WTC11 (cell line): ENCODE data around the gene KRT14. TPM values are rescaled to one million over a fixed set of nuclear protein-coding genes. Genes with fewer than 3 reads are reported as not detected.

Experiments used
- ATAC-seq: fragments of 200-7000 bp; cut with Tn5 transposase; 2 replicates; pipeline ENCODE4 v1.10.0; 2021; ENCODE audit warnings: mild to moderate bottlenecking, moderate library complexity
- CTCF ChIA-PET: fragments of 300-600 bp; sonication (Branson Sonifier 250); formaldehyde crosslinking; loops from one replicate; lab custom pipeline; 2021; ENCODE audit warnings: antibody characterized with exemption; lab: Charles Lee
- POLR2A ChIA-PET: fragments of 350-600 bp; sonication (Branson Sonifier 250); formaldehyde crosslinking; loops from one replicate; lab custom pipeline; 2021; ENCODE audit warnings: antibody characterized with exemption; lab: Charles Lee
- DNase-seq: peaks from one replicate; pipeline ENCODE4 v3.0.0; 2021; ENCODE audit warnings: low spot score
- H3K27ac Mint-ChIP-seq: 2 replicates; pipeline ENCODE4 v1.8.0; 2021; ENCODE audit warnings: mixed read lengths
- H3K27me3 Mint-ChIP-seq: 2 replicates; pipeline ENCODE4 v1.8.0; 2021; ENCODE audit warnings: low read depth, mild to moderate bottlenecking, moderate library complexity, mixed read lengths
- H3K36me3 Mint-ChIP-seq: 2 replicates; pipeline ENCODE4 v1.8.0; 2021; ENCODE audit warnings: mixed read lengths
- H3K4me1 Mint-ChIP-seq: 2 replicates; pipeline ENCODE4 v1.8.0; 2022; ENCODE audit warnings: mixed read lengths
- H3K4me3 Mint-ChIP-seq: 2 replicates; pipeline ENCODE4 v1.8.0; 2021; ENCODE audit warnings: mild to moderate bottlenecking, moderate library complexity, mixed read lengths
- H3K9me3 Mint-ChIP-seq: 2 replicates; pipeline ENCODE4 v1.8.0; 2021; ENCODE audit warnings: mixed read lengths
- AFF4 ChIP-seq: sonication (generic); formaldehyde crosslinking; IDR thresholded peaks from 2 replicates; pipeline ENCODE4 v1.8.1; 2023; ENCODE audit warnings: mild to moderate bottlenecking, missing genetic modification reagents, borderline replicate concordance
- ESRRA ChIP-seq: sonication (generic); formaldehyde crosslinking; IDR thresholded peaks from 2 replicates; pipeline ENCODE4 v1.8.1; 2022; ENCODE audit warnings: mild to moderate bottlenecking, missing genetic modification reagents, borderline replicate concordance
- ETV6 ChIP-seq: sonication (generic); formaldehyde crosslinking; IDR thresholded peaks from 2 replicates; pipeline ENCODE4 v1.8.1; 2022; ENCODE audit warnings: mild to moderate bottlenecking, missing genetic modification reagents
- GRHL2 ChIP-seq: fragments of 250-450 bp; sonication (Bioruptor Pico); IDR thresholded peaks from 2 replicates; pipeline ENCODE4 v1.8.0; 2022; ENCODE audit warnings: mild to moderate bottlenecking, moderate library complexity; ENCODE audit not compliant: insufficient replicate concordance, severe bottlenecking
- HMGA2 ChIP-seq: fragments of 250-450 bp; sonication (Bioruptor Pico); IDR thresholded peaks from 2 replicates; pipeline ENCODE4 v1.4.0; 2021; ENCODE audit warnings: mild to moderate bottlenecking, moderate library complexity
- JAZF1 ChIP-seq: fragments of 250-450 bp; sonication (Bioruptor Pico); IDR thresholded peaks from 2 replicates; pipeline ENCODE4 v1.9.0; 2021; ENCODE audit warnings: moderate library complexity, mild to moderate bottlenecking, inconsistent platforms
- MYBL2 ChIP-seq: sonication (generic); formaldehyde crosslinking; IDR thresholded peaks from 2 replicates; pipeline ENCODE4 v1.8.1; 2023; ENCODE audit warnings: mild to moderate bottlenecking, moderate library complexity, missing genetic modification reagents
- NR1H2 ChIP-seq: sonication (generic); formaldehyde crosslinking; IDR thresholded peaks from 2 replicates; pipeline ENCODE4 v1.9.0; 2021; ENCODE audit warnings: mild to moderate bottlenecking, moderate library complexity, missing genetic modification reagents
- TEAD4 ChIP-seq: sonication (generic); formaldehyde crosslinking; IDR thresholded peaks from 2 replicates; pipeline ENCODE4 v1.8.0; 2022; ENCODE audit warnings: mild to moderate bottlenecking, missing genetic modification reagents
- ZNF138 ChIP-seq: sonication (generic); formaldehyde crosslinking; conservative IDR thresholded peaks from 2 replicates; pipeline ENCODE4 v1.8.1; 2022; ENCODE audit warnings: mild to moderate bottlenecking, moderate library complexity, missing genetic modification reagents
- ZNF219 ChIP-seq: sonication (generic); formaldehyde crosslinking; IDR thresholded peaks from 2 replicates; pipeline ENCODE4 v1.8.0; 2023; ENCODE audit warnings: missing genetic modification reagents, mild to moderate bottlenecking, borderline replicate concordance
- ZNF232 ChIP-seq: sonication (generic); formaldehyde crosslinking; IDR thresholded peaks from 2 replicates; pipeline ENCODE4 v1.8.0; 2022; ENCODE audit warnings: mild to moderate bottlenecking, missing genetic modification reagents
- ZNF263 ChIP-seq: sonication (generic); formaldehyde crosslinking; IDR thresholded peaks from 2 replicates; pipeline ENCODE4 v1.8.1; 2022; ENCODE audit warnings: low read depth, mild to moderate bottlenecking, moderate library complexity, missing genetic modification reagents
- ZNF281 ChIP-seq: sonication (generic); formaldehyde crosslinking; IDR thresholded peaks from 2 replicates; pipeline ENCODE4 v1.8.0; 2023; ENCODE audit warnings: mild to moderate bottlenecking, missing genetic modification reagents
- total RNA-seq: library from RNA; stranded (reverse); gene quantifications from 3 replicates; pipeline ENCODE4 v1.2.3, GENCODE V29; 2021

Gene KRT14
- total RNA-seq, 1 experiment from 2014 or later, result not detected

GRCh38 chr17:41571561-41572434 lies 14.9 kb downstream of the KRT14 start, which contains the start of gene KRT9 (continued):
- no peak for TF ChIP-seq MYBL2 (CRISPR knock-in tag)

GRCh38 chr17:41567317-41567716 lies 19.4 kb downstream of the KRT14 start:
- ChIA-PET CTCF (interaction anchor here (1.1 to 6.2 kb wide), 2 partner anchors 81 to 96 kb away, joined by 4 to 29 read pairs; no protein-coding TSS in a partner anchor), POLR2A (no interaction called here)
- H3K4me1 Mint-ChIP-seq, result no peaks in the 10 kb centered on the region
- TF ChIP-seq ZNF232 (CRISPR knock-in tag) (no peak), AFF4 (no peak), ZNF263 (CRISPR knock-in tag) (no peak)
- H3K27ac Mint-ChIP-seq, result no peak overlapping the region
- peaks cover 22% of the 10 kb centered on the region for H3K27me3 Mint-ChIP-seq
- H3K4me3 Mint-ChIP-seq, result no peak overlapping the region
- ATAC-seq (no peak), DNase-seq (no peak)
- no peaks in the 10 kb centered on the region for H3K36me3 Mint-ChIP-seq
- no peaks in the 10 kb centered on the region; the same call in 1 of the 2 replicates for H3K9me3 Mint-ChIP-seq

GRCh38 chr17:41565338-41565737 lies 21.4 kb downstream of the KRT14 start:
- no peak for DNase-seq
- Mint-ChIP-seq H3K27ac (no peak overlapping the region), H3K36me3 (no peaks in the 10 kb centered on the region), H3K4me1 (no peaks in the 10 kb centered on the region), H3K27me3 (peaks cover 17% of the 10 kb centered on the region), H3K4me3 (no peak overlapping the region), H3K9me3 (no peaks in the 10 kb centered on the region; the same call in 1 of the 2 replicates)
- TF ChIP-seq ZNF219 (CRISPR knock-in tag) (no peak), ESRRA (CRISPR knock-in tag) (no peak), TEAD4 (CRISPR knock-in tag) (no peak), GRHL2 (CRISPR knock-in tag) (no peak), ZNF138 (CRISPR knock-in tag) (no peak), ETV6 (CRISPR knock-in tag) (no peak), ZNF232 (CRISPR knock-in tag) (no peak), HMGA2 (CRISPR knock-in tag) (no peak), ZNF281 (no peak), JAZF1 (CRISPR knock-in tag) (no peak), NR1H2 (CRISPR knock-in tag) (no peak), ZNF263 (CRISPR knock-in tag) (no peak)
- POLR2A ChIA-PET, result interaction anchor here (1.6 kb wide), 1 partner anchor 37 kb away, joined by 3 read pairs; the partner anchor contains the start of gene KRT19
- CTCF ChIA-PET, result interaction anchor here (1.0 to 6.2 kb wide), 8 partner anchors 14 to 100 kb away, joined by 3 to 29 read pairs (median 6); no protein-coding TSS in a partner anchor
- ATAC-seq, result no peak
